ENCODE results near the gene MARCHF10.

DNA sequence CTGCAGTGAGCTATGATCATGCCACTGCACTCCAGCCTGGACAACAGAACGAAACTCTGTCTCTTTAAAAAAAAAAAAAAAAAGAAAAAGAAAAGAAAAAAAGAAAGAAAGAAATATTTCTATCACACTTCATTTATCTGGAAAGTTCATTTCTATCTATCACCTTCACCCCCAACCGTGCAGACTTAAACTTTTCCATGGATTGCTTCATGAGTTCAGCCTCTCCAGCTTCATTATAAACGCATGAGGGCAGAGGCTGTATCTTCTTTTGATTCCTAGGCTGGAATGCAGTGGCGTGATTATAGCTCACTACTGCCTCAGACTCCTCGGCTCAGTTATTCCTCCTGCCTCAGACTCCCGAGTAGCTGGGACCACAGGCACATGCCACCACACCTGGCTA lies 152.5 kb downstream of the MARCHF10 start:
- TF ChIP-seq TARDBP (IDR thresholded peaks at IDR 0.05) (no peak), NFRKB (IDR thresholded peaks at IDR 0.05) (no peak), ARNT (IDR thresholded peaks at IDR 0.05) (no peak), FOXM1 (IDR thresholded peaks at IDR 0.05; ENCODE audit: borderline replicate concordance) (no peak), ELF4 (IDR thresholded peaks at IDR 0.05) (no peak), LEF1 (IDR thresholded peaks at IDR 0.05; ENCODE audit: borderline replicate concordance) (no peak), SP1 (IDR thresholded peaks at IDR 0.05) (no peak), ZNF384 (IDR thresholded peaks at IDR 0.05) (no peak), CTBP1 (IDR thresholded peaks at IDR 0.05; ENCODE audit: borderline replicate concordance) (no peak), FOXK2 (IDR thresholded peaks at IDR 0.05) (no peak)
